Muscle of leg (tissue), 11 donors: ENCODE measurements around the gene RPL5. TPM values are rescaled to one million over a fixed set of nuclear protein-coding genes. Genes with fewer than 3 reads are reported as not detected.
A peak's percentile ranks its signal among the peaks of the same experiment; 100 is the strongest.

Source experiments
- DNase-seq: peaks from one replicate; pipeline ENCODE4 v3.0.0; 2013
- H3K27ac ChIP-seq: one replicate; pipeline ENCODE4 v1.5.1; 2013; ENCODE audit warnings: mild to moderate bottlenecking, low read length, control low read depth
- H3K27me3 ChIP-seq: one replicate; pipeline ENCODE4 v1.6.1; 2013; ENCODE audit warnings: low read length; ENCODE audit not compliant: control insufficient read depth, insufficient read depth
- H3K36me3 ChIP-seq: one replicate; pipeline ENCODE4 v1.6.1; 2013; ENCODE audit warnings: low read length; ENCODE audit not compliant: control insufficient read depth, insufficient read depth
- H3K4me1 ChIP-seq: one replicate; pipeline ENCODE4 v1.6.1; 2013; ENCODE audit warnings: low read length; ENCODE audit not compliant: control insufficient read depth, insufficient read depth
- H3K4me3 ChIP-seq: one replicate; pipeline ENCODE4 v1.5.1; 2013; ENCODE audit warnings: low read length, control low read depth
- H3K9me3 ChIP-seq: replicated peaks from 2 replicates; pipeline ENCODE4 v1.6.1; 2013; ENCODE audit warnings: low read depth, low read length; ENCODE audit not compliant: control insufficient read depth
- WGBS: methylation state at CpG from one replicate; pipeline ENCODE4 v1.1.5; 2013; ENCODE audit warnings: missing lambda C conversion rate; ENCODE audit not compliant: insufficient coverage; 5-methylcytosine and 5-hydroxymethylcytosine counted together
- polyA plus RNA-seq, 8 donors: library from polyadenylated mRNA; unstranded; fragments of 120-200 nt; gene quantifications; one replicate each; pipeline versions ENCODE4 v1.2.1 to v1.2.3, GENCODE V29; 2013; ENCODE audit warnings: inconsistent platforms in 1 of 8, low replicate concordance in 1 of 8; ENCODE audit not compliant: insufficient read length in 8 of 8, insufficient read depth in 1 of 8
- total RNA-seq: library from RNA; stranded (reverse); fragments of 120-200 nt; gene quantifications from one replicate; pipeline ENCODE4 v1.2.4, GENCODE V29; 2013

The RPL5 gene
- total and polyA plus RNA-seq, 9 donors, result 2,573 to 3,441 (median 2,785) TPM

DNA sequence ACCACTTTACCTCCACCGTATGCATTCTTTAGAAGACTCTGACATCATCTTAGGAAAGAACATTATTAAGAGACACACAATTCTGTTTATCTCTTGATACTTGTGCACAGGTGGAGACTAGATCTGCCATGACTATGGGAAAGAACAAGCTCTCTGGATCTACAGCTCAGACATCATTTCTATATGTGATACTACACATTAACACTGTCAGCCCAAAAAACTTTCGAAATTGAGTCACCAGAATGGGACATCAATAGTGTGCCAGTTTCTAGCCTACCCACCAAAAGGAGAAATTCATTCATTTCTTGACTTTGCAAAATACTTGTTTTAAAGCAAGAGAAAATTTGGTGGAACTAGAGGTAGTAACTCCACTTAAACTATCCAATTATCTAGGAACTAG is 41.0 kb upstream of the RPL5 start:
- WGBS, result no CpG with 5 or more reads among the region's 2 CpGs
- DNase-seq, result no peak
- H3K27me3 ChIP-seq, result no peaks in the 10 kb centered on the region
- no peaks in the 10 kb centered on the region for H3K9me3 ChIP-seq
- H3K36me3 ChIP-seq, result no peaks in the 10 kb centered on the region
- H3K4me1 ChIP-seq, result peaks cover 2% of the 10 kb centered on the region
- H3K4me3 ChIP-seq, result no peak overlapping the region
- no peak overlapping the region for H3K27ac ChIP-seq

GRCh38 chr1:92791487-92792066 is 40.3 kb upstream of the RPL5 start:
- DNase-seq, result no peak
- no CpG with 5 or more reads among the region's 7 CpGs for WGBS
- Histone ChIP-seq H3K36me3 (no peaks in the 10 kb centered on the region), H3K4me3 (no peak overlapping the region), H3K27ac (no peak overlapping the region), H3K9me3 (no peaks in the 10 kb centered on the region), H3K27me3 (no peaks in the 10 kb centered on the region), H3K4me1 (peaks cover 2% of the 10 kb centered on the region)

- no CpG with 5 or more reads among the region's 3 CpGs for WGBS
- H3K4me1 ChIP-seq, result peaks cover 2% of the 10 kb centered on the region
- no peak for DNase-seq
- H3K4me3 ChIP-seq, result no peak overlapping the region
- H3K27ac ChIP-seq, result no peak overlapping the region
- no peaks in the 10 kb centered on the region for H3K9me3 ChIP-seq
- no peaks in the 10 kb centered on the region for H3K36me3 ChIP-seq
- H3K27me3 ChIP-seq, result no peaks in the 10 kb centered on the region
Observed at GRCh38 chr1:92792340-92792782, 39.5 kb upstream of the RPL5 start.

DNA sequence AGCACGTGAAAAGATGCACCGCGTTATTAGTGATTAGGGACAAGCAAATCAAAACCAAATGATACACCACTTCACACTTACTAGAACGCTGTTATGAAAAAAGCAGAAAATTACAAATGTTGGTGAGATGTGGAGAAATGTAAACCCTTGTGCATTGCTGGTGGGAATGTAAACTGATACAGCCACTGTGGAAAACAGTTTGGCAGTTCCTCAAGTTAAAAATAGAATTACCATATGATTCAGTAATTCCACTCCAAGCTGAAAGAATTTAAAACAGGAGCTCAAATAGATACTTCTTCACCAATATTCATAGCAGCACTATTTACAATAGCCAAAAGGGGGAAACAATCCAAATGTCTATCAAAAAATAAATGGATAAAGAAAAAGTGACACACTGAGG is 36.7 kb upstream of the RPL5 start:
- Histone ChIP-seq H3K4me3 (no peak overlapping the region), H3K27ac (no peak overlapping the region), H3K27me3 (no peaks in the 10 kb centered on the region), H3K36me3 (no peaks in the 10 kb centered on the region), H3K9me3 (no peaks in the 10 kb centered on the region), H3K4me1 (peaks cover 2% of the 10 kb centered on the region)
- no CpG with 5 or more reads among the region's 4 CpGs for WGBS
- DNase-seq, result peak; percentile 51

GRCh38 chr1:92797297-92797696 is 34.5 kb upstream of the RPL5 start:
- Histone ChIP-seq H3K4me3 (no peak overlapping the region), H3K9me3 (no peaks in the 10 kb centered on the region), H3K27me3 (no peaks in the 10 kb centered on the region), H3K36me3 (no peaks in the 10 kb centered on the region), H3K4me1 (peaks cover 2% of the 10 kb centered on the region), H3K27ac (no peak overlapping the region)
- DNase-seq, result no peak

DNA sequence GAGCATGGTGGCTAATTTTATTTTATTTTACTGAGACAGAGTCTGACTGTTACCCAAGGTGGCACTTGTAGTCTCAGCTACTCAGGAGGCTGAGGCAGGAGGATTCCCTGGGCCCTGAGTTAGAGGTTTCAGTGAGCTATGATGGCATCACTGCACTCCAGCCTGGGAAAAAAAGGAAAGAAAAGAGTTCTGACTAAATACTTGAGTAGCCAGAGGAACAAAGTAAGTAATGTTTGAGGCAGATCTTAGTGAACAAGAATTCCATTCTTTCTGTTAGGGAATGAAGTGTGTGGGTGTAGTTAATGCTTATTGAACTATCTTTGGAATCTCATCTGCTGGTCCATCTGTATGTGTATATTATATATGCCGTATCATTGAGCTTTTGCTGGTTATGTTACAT is 33.9 kb upstream of the RPL5 start:
- H3K27ac ChIP-seq, result no peak overlapping the region
- DNase-seq, result no peak
- no peak overlapping the region for H3K4me3 ChIP-seq
- peaks cover 2% of the 10 kb centered on the region for H3K4me1 ChIP-seq
- H3K9me3 ChIP-seq, result no peaks in the 10 kb centered on the region
- no peaks in the 10 kb centered on the region for H3K27me3 ChIP-seq
- H3K36me3 ChIP-seq, result no peaks in the 10 kb centered on the region
- WGBS, result no CpG with 5 or more reads among the region's 1 CpG

- Histone ChIP-seq H3K9me3 (no peaks in the 10 kb centered on the region), H3K36me3 (no peaks in the 10 kb centered on the region), H3K4me1 (no peaks in the 10 kb centered on the region), H3K4me3 (no peak overlapping the region), H3K27ac (no peak overlapping the region), H3K27me3 (no peaks in the 10 kb centered on the region)
- WGBS, result 83% methylated on average over 2 of the region's 7 CpGs
- DNase-seq, result no peak
Observed at GRCh38 chr1:92803140-92803887, 28.5 kb upstream of the RPL5 start.

DNA sequence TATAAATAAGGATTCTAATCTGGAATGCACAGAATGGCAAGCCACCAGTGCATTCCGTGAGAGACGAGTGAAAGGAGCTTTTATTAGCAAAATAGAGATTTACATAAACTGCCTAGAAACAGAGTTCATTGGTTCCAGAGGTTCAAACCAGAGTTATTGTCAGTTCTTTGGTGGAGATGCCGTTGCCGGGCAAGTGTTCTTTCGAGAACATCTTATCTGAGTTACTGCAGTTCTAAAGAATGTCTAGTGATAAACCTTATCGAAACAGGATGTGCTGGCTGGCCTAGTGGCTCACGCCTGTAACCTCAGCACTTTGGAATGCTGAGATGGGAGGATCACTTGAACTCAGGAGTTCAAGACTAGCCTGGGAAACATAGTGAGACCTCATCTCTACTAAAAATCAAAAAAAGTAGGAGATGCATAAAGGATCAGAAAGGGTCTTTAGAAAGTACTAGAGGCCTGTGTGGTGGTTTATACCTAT is 27.1 kb upstream of the RPL5 start:
- DNase-seq, result peak; percentile 69
- WGBS, result 38% methylated on average over 4 of the region's 7 CpGs
- no peaks in the 10 kb centered on the region for H3K9me3 ChIP-seq
- H3K4me3 ChIP-seq, result no peak overlapping the region
- H3K4me1 ChIP-seq, result no peaks in the 10 kb centered on the region
- no peaks in the 10 kb centered on the region for H3K36me3 ChIP-seq
- peak overlapping the region; percentile 1 for H3K27ac ChIP-seq
- no peaks in the 10 kb centered on the region for H3K27me3 ChIP-seq

- Histone ChIP-seq H3K4me1 (no peaks in the 10 kb centered on the region), H3K9me3 (no peaks in the 10 kb centered on the region), H3K36me3 (no peaks in the 10 kb centered on the region), H3K4me3 (no peak overlapping the region), H3K27ac (peak overlapping the region; percentile 1), H3K27me3 (no peaks in the 10 kb centered on the region)
- DNase-seq, result no peak
- WGBS, result 75% methylated on average over 1 of the region's 1 CpG
Observed at GRCh38 chr1:92805216-92805615, 26.6 kb upstream of the RPL5 start.

- Histone ChIP-seq H3K27me3 (no peaks in the 10 kb centered on the region), H3K9me3 (no peaks in the 10 kb centered on the region), H3K4me3 (no peak overlapping the region), H3K4me1 (no peaks in the 10 kb centered on the region), H3K27ac (no peak overlapping the region), H3K36me3 (no peaks in the 10 kb centered on the region)
- DNase-seq, result no peak
Observed at GRCh38 chr1:92808381-92808780, 23.5 kb upstream of the RPL5 start.
